Endodermal cell (in vitro differentiated cells): ENCODE data around the gene KCNIP4. TPM values are rescaled to one million over a fixed set of nuclear protein-coding genes. Genes with fewer than 3 reads are reported as not detected.

Experiments
- DNase-seq: peaks from one replicate; pipeline ENCODE4 v3.0.0-alpha.2; 2017
- H3K27ac ChIP-seq: 2 replicates; pipeline ENCODE4 v1.5.1; 2013; ENCODE audit warnings: mild to moderate bottlenecking, low read depth, low read length, moderate library complexity
- H3K27me3 ChIP-seq: 2 replicates; pipeline ENCODE4 v1.6.1; 2013; ENCODE audit warnings: mild to moderate bottlenecking, low read length, moderate library complexity; ENCODE audit not compliant: insufficient read depth, control insufficient read depth, poor library complexity, severe bottlenecking
- H3K36me3 ChIP-seq: 2 replicates; pipeline ENCODE4 v1.7.0; 2013; ENCODE audit warnings: mild to moderate bottlenecking, low read length, moderate library complexity; ENCODE audit not compliant: control insufficient read depth, insufficient read depth
- H3K4me1 ChIP-seq: one replicate; pipeline ENCODE4 v1.7.0; 2013; ENCODE audit warnings: low read length; ENCODE audit not compliant: control insufficient read depth, insufficient read depth
- H3K4me3 ChIP-seq: 2 replicates; pipeline ENCODE4 v1.5.1; 2013; ENCODE audit warnings: mild to moderate bottlenecking, low read length, moderate library complexity
- H3K9ac ChIP-seq: 2 replicates; pipeline ENCODE4 v1.6.1; 2013; ENCODE audit warnings: mild to moderate bottlenecking, low read length, moderate library complexity; ENCODE audit not compliant: poor library complexity, severe bottlenecking; ENCODE audit errors: extremely low read depth
- H3K9me3 ChIP-seq: 2 replicates; pipeline ENCODE4 v1.6.1; 2013; ENCODE audit warnings: mild to moderate bottlenecking, low read length, moderate library complexity; ENCODE audit not compliant: control insufficient read depth
- H3K27ac Mint-ChIP-seq: 2 replicates; pipeline ENCODE4 v1.8.0; 2020; ENCODE audit warnings: mixed read lengths
- H3K27me3 Mint-ChIP-seq: 2 replicates; pipeline ENCODE4 v1.8.0; 2021; ENCODE audit warnings: mild to moderate bottlenecking, mixed read lengths; ENCODE audit not compliant: insufficient read depth
- H3K36me3 Mint-ChIP-seq: 2 replicates; pipeline ENCODE4 v1.8.0; 2020; ENCODE audit warnings: low read depth, mixed read lengths
- H3K4me1 Mint-ChIP-seq: 2 replicates; pipeline ENCODE4 v1.8.0; 2020; ENCODE audit warnings: mixed read lengths
- H3K4me3 Mint-ChIP-seq: 2 replicates; pipeline ENCODE4 v1.8.0; 2020; ENCODE audit warnings: mild to moderate bottlenecking, moderate library complexity, mixed read lengths
- H3K9me3 Mint-ChIP-seq: 2 replicates; pipeline ENCODE4 v1.8.0; 2020; ENCODE audit warnings: mild to moderate bottlenecking, mixed read lengths
- CTCF ChIP-seq: fragments of 200-600 bp; sonication (generic); conservative IDR thresholded peaks from 2 replicates; pipeline ENCODE4 v1.5.0; 2021; ENCODE audit warnings: antibody characterized with exemption, mild to moderate bottlenecking
- WGBS, 2 experiments: methylation state at CpG; one replicate each; pipeline versions ENCODE4 v1.1.5 to v1.1.7; 2013; ENCODE audit warnings: missing lambda C conversion rate in 2 of 2, mixed read lengths in 1 of 2; ENCODE audit not compliant: insufficient coverage in 1 of 2, insufficient read length in 1 of 2; 5-methylcytosine and 5-hydroxymethylcytosine counted together
- total RNA-seq, 2 donors: library from RNA; stranded (reverse); fragmentation: NEBNext Ultra II Directional in 1 of 2; extraction: Animal tissue kit (Norgen Biotek cat#: 25700) in 1 of 2; gene quantifications; 2 replicates in 1 of 2; 3 replicates in 1 of 2; pipeline ENCODE4 v1.2.1, GENCODE V29; 2021

KCNIP4 gene
- total RNA-seq, 2 donors from 2014 or later, result not detected

- DNase-seq, result no peak
- no peaks in the 10 kb centered on the region for H3K36me3 ChIP-seq
- no peaks in the 10 kb centered on the region for H3K27me3 ChIP-seq
- no peak overlapping the region for H3K4me3 ChIP-seq
- no peaks in the 10 kb centered on the region for H3K9me3 ChIP-seq
- no peak overlapping the region for H3K27ac Mint-ChIP-seq
- no peaks in the 10 kb centered on the region for H3K4me1 Mint-ChIP-seq
- 87 to 100% methylated on average over 2 to 3 of the region's 4 CpGs for WGBS, 2 experiments
- H3K9me3 Mint-ChIP-seq, result no peaks in the 10 kb centered on the region
- H3K9ac ChIP-seq, result no peak overlapping the region
- H3K27me3 Mint-ChIP-seq, result no peaks in the 10 kb centered on the region
- no peak overlapping the region for H3K27ac ChIP-seq
- H3K36me3 Mint-ChIP-seq, result no peaks in the 10 kb centered on the region
- no peak for TF ChIP-seq CTCF
- no peak overlapping the region for H3K4me3 Mint-ChIP-seq
- H3K4me1 ChIP-seq, result no peaks in the 10 kb centered on the region
These were observed 209.8 kb downstream of the KCNIP4 start for GRCh38 chr4:21738821-21739220.

- no peaks in the 10 kb centered on the region for H3K9me3 Mint-ChIP-seq
- H3K4me1 Mint-ChIP-seq, result no peaks in the 10 kb centered on the region
- H3K4me3 Mint-ChIP-seq, result no peak overlapping the region
- H3K27ac Mint-ChIP-seq, result no peak overlapping the region
- Histone ChIP-seq H3K36me3 (no peaks in the 10 kb centered on the region), H3K9me3 (no peaks in the 10 kb centered on the region), H3K27ac (no peak overlapping the region), H3K4me3 (no peak overlapping the region), H3K4me1 (no peaks in the 10 kb centered on the region), H3K27me3 (no peaks in the 10 kb centered on the region), H3K9ac (no peak overlapping the region)
- no peak for DNase-seq
- TF ChIP-seq CTCF, result no peak
- H3K36me3 Mint-ChIP-seq, result no peaks in the 10 kb centered on the region
- no peaks in the 10 kb centered on the region for H3K27me3 Mint-ChIP-seq
- 98 to 100% methylated on average over 2 of the region's 2 CpGs for WGBS, 2 experiments
These were observed 212.7 kb downstream of the KCNIP4 start for GRCh38 chr4:21735866-21736265.

- H3K27ac Mint-ChIP-seq, result no peak overlapping the region
- no peak overlapping the region for H3K4me3 ChIP-seq
- no peaks in the 10 kb centered on the region for H3K9me3 ChIP-seq
- H3K36me3 ChIP-seq, result no peaks in the 10 kb centered on the region
- no peaks in the 10 kb centered on the region for H3K4me1 Mint-ChIP-seq
- no peaks in the 10 kb centered on the region for H3K27me3 Mint-ChIP-seq
- no peak for TF ChIP-seq CTCF
- H3K4me1 ChIP-seq, result no peaks in the 10 kb centered on the region
- H3K9ac ChIP-seq, result no peak overlapping the region
- no peak for DNase-seq
- 90% methylated on average over 3 of the region's 3 CpGs; no CpG with 5 or more reads in 1 of the 2 experiments for WGBS, 2 experiments
- H3K36me3 Mint-ChIP-seq, result no peaks in the 10 kb centered on the region
- no peak overlapping the region for H3K27ac ChIP-seq
- no peaks in the 10 kb centered on the region for H3K27me3 ChIP-seq
- no peak overlapping the region for H3K4me3 Mint-ChIP-seq
- no peaks in the 10 kb centered on the region for H3K9me3 Mint-ChIP-seq
These were observed 214.5 kb downstream of the KCNIP4 start for GRCh38 chr4:21733894-21734630.
